NCI-H187 (cell line): Measurements from ENCODE around the gene TET3.
"Not testable (repeated sequence)": the region's sequence is repeated elsewhere in the genome, so short reads cannot be mapped to it uniquely, and the experiment has no call there.

Source experiments
- DNase-seq, 2 experiments: peaks; one replicate each; lab custom pipeline; 2025; lab: John Stamatoyannopoulos, UW

The TET3 gene

DNA sequence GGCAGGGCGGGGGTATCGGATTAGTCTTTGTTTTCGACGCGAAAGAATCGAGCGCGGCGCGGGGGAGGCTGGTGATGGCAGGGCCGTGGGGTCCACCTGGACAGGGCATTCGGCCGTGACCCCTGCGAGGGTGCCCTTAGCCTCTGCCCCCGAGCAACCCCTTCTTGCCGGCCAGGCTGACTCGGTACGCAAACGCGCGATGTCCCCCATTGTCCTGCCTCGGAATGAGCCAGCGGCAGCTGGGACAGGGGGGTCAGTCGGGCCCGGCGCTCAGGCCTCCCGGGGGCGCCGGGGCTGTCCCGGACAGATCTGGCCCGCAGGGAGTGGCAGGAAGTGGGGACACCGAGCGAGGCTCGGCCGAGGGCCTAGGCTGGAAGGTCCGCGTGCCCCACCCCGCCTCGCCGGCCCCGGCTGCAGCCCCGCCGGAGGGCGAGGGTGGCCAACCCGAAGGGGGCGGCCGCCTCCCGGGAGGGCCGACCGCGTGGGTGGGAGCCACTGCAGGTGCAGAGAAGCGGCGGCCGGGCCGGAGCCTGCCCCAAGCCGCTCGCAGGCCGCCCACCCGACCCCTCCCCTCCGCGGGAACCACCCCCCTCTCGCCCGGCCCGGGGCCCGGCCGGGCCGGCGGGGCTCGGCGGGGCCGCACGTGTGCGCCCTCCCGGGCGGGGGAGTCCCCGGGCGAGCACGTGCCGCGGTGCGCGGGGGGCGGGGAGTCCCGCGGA lies at the start of gene TET3:
TET3 (plus strand) TSS at position 708 of the 719 bp plus-strand sequence. CDS start 1,494 bp downstream, outside the sequence.
- no peak for DNase-seq

- DNase-seq = no peak
These were observed 49.1 kb upstream of the TET3 start for GRCh38 chr2:73935641-73936040.

- DNase-seq = no peak
These were observed 47.4 kb upstream of the TET3 start for GRCh38 chr2:73937103-73937885.

GRCh38 chr2:73937899-73938298 lies 46.8 kb upstream of the TET3 start:
- DNase-seq = no peak

DNA sequence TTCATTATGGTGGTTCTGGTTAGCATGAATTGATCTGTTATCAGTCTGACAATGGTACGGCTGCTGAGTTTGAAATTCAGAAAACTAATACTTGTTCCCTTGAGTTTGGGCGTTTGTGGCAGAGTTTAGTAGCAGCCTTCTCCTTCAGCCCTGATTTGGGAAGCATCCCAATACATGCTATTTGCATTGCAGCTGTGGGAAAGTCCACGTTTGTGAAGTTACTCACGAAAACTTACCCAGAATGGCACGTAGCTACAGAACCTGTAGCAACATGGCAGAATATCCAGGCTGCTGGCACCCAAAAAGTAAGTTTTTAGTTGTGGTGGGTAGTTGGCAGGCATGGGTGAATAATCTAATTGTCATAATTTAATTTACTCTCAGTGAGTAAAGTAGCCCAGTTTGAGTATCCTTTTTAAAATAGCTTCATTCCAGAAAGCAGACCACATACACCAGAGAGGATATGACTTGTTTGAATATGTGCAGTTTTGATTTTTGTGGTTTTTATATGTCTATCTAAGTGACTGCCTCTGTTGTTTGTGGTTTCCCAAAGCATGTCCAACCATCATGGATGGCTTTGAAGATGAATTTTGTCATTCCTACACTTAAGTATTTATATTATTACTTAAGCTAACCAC lies 45.9 kb upstream of the TET3 start:
- no peak for DNase-seq

- no peak for DNase-seq
These were observed 45.3 kb upstream of the TET3 start for GRCh38 chr2:73939419-73939818.

GRCh38 chr2:73940066-73940465 lies 44.6 kb upstream of the TET3 start:
- not testable (repeated sequence) for DNase-seq

- DNase-seq = no peak
These were observed 42.0 kb upstream of the TET3 start for GRCh38 chr2:73942664-73943063.

GRCh38 chr2:73944714-73945113 lies 40.0 kb upstream of the TET3 start:
- no peak for DNase-seq

DNA sequence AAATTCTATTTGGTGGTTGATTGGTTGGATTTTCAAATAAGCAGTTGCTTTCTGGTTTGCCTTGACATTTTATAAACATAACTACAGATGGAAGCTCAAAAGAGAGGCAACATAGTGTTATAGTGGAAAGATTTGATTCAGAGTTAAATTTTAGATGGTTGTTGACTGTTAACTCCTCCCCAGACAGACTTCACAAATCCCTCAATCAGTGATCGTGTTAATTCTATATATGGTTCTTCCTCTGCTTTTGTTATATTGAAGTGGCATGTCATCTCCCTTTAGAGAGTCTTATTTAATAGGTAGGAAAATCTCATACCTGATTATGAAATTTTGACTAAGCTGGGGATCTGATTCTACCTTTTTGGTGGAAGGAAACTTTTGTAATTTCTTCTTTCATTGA lies 38.5 kb upstream of the TET3 start:
- DNase-seq = no peak

- no peak for DNase-seq
These were observed 38.0 kb upstream of the TET3 start for GRCh38 chr2:73946666-73947065.

GRCh38 chr2:73947412-73948018 lies 37.2 kb upstream of the TET3 start:
- no peak for DNase-seq

- DNase-seq = no peak
These were observed 34.9 kb upstream of the TET3 start for GRCh38 chr2:73949802-73950201.

DNA sequence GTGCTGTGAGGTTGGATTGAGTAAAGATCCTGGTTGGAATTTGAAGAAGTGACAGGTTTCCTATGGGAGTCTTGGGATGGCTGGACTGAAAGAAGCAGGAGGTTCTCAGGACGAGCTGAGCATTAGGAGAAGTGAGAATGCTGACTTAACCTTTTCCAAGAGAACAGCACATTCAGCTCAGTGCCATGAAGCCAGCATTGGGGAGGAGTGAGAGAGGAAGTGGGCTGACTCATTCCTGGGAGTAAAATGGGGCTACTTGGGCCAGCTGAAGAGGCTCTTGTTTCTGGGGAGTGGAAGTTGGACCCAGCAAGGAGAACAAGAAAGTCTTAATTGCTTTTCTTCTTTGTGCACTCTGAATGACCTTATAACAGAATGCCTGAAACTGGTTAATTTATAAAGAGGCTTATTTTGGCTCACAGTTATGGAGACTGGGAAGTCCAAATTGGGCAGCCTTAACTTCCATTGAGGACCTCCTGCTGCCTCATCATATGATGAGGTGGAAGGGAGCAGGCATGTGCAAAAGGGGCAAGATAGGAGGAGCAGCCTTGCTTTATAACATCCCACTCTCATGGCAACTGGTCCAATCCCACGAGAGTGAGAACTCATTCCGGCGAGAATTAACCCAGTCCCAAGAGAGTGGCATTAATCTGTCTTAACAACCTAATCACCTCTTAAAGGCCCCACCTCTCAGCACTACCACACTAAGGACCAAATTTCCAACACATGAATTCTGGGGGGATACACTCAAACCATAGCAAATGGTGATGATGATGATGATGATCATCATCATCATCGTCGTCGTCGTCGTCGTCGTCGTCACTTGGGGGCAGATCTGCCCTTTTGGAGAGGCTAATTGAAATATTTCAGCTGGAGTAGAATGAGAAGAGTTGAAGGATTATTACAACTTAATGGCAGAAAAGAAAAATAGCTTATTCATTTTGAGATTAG lies 31.9 kb upstream of the TET3 start:
- DNase-seq = no peak

GRCh38 chr2:73956218-73956865 lies 28.4 kb upstream of the TET3 start:
- no peak for DNase-seq

GRCh38 chr2:73961274-73961673 lies 23.4 kb upstream of the TET3 start:
- no peak for DNase-seq

DNA sequence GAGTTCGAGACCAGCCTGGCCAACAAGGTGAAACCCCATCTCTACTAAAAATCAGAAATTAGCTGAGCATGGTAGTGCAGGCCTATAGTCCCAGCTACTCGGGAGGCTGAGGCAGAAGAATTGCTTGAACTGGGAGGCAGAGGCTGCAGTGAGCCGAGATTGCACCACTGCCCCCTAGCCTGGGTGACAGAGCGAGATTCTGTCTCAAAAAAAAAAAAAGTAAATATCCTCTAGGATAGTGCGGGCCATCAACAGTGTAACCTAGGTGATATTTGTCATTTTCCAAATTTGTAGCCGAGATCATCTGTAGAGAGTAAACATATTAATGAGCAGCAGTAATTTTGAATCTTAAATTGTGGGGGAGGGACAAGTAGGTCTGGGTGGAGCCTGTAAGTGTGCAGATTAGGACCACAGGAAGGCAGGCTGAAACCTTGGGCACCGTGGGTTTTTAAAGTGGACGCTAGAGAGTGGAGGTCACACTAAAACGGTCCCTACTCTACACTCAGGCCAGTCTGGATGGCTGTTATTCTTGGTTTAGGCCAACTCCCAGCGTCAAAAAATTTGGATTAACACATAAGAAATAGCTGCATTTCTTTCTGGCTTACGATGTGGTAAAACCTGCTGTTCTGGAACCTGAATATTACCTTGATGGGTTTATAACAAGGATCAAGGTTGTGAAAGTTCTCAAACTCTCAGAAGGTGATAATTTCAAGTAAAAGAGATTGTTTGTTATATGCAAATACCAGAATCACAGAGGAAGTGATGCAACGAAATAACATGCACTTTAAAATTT lies 22.7 kb upstream of the TET3 start:
- DNase-seq = no peak

- no peak for DNase-seq
These were observed 21.9 kb upstream of the TET3 start for GRCh38 chr2:73962798-73963197.

DNA sequence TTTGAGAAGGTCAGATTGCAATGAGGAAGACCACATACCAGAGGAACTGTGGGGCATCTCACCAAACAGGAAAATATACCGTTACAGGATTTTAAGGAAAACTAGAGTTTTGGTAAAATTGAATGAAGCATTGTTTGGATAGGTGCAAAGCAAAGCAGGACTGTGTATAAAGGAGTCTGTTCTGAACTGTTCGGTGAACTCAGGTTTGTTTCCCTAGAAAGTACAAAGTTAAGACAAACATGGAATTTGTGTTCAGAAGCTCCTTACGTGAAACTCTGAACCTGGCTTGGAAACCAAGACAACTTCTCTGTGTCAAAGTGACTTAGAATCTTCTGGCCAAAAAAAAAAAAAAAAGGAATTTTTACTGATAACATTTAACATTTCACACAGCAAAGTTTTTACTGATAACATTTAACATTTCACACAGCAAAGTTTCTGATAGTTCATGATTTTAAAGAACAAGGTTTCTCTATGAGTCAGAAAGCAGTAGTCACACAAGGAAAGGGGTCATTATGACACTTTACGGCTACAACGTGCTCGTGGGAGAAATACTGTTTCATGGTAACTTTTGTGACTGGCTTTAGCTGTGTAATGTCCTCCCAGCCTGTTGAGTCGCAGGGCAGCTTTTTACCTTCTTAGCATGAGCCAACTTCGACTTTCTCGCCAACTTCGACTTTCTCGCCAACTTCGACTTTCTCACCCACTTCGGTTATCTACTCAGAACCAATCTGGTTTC lies 21.2 kb upstream of the TET3 start:
- no peak for DNase-seq
